B cell (primary cell): ENCODE results near the gene MORC2. TPM values are rescaled to one million over a fixed set of nuclear protein-coding genes. Genes with fewer than 3 reads are reported as not detected.

Source experiments
- ATAC-seq: fragments of 200-7000 bp; cut with Tn5 transposase; one replicate; pipeline ENCODE4 v1.10.0; 2021; ENCODE audit warnings: low read depth, mild to moderate bottlenecking, moderate number of reproducible peaks, moderate library complexity
- CTCF ChIA-PET: fragments of 350-600 bp; sonication (Branson Sonifier 250); formaldehyde crosslinking; loops from one replicate; lab custom pipeline; 2021; ENCODE audit warnings: antibody characterized with exemption, inconsistent platforms; lab: Charles Lee
- POLR2A ChIA-PET: fragments of 350-600 bp; sonication (Branson Sonifier 250); formaldehyde crosslinking; loops from one replicate; lab custom pipeline; 2021; ENCODE audit warnings: antibody characterized with exemption; lab: Charles Lee
- DNase-seq: peaks from one replicate; pipeline ENCODE4 v3.0.0; 2013
- H2AFZ ChIP-seq: 2 replicates; pipeline ENCODE4 v1.6.1; 2012; ENCODE audit warnings: mild to moderate bottlenecking, low read depth, low read length; ENCODE audit not compliant: insufficient read depth, poor library complexity, severe bottlenecking
- H3K27ac ChIP-seq, 2 donors: 1 replicate in 1 of 2; 2 replicates in 1 of 2; pipeline ENCODE4 v1.5.1; 2012 to 2013; ENCODE audit warnings: low read length in 2 of 2, mild to moderate bottlenecking in 2 of 2, moderate library complexity in 1 of 2
- H3K27me3 ChIP-seq, 4 experiments: fragments of 200-600 bp in 1 of 4; sonication (generic) in 1 of 4; replicated peaks in 1 of 4; 1 replicate in 2 of 4; 2 replicates in 2 of 4; pipeline versions ENCODE4 v1.6.1 to v1.7.0; 2013 to 2016; ENCODE audit warnings: low read length in 3 of 4, mild to moderate bottlenecking in 2 of 4, mixed read lengths in 1 of 4, moderate library complexity in 1 of 4; ENCODE audit not compliant: insufficient read depth in 4 of 4, control insufficient read depth in 3 of 4; ENCODE audit errors: control extremely low read depth in 1 of 4
- H3K36me3 ChIP-seq, 2 experiments: replicated peaks in 1 of 2; 1 replicate in 1 of 2; 2 replicates in 1 of 2; pipeline versions ENCODE4 v1.6.1 to v1.7.1; 2013; ENCODE audit warnings: low read length in 1 of 2; ENCODE audit not compliant: insufficient read depth in 2 of 2, control insufficient read depth in 1 of 2; ENCODE audit errors: control extremely low read depth in 1 of 2, extremely low read depth in 1 of 2
- H3K4me1 ChIP-seq, 2 donors: fragments of 200-600 bp in 1 of 2; sonication (generic) in 1 of 2; 1 replicate in 1 of 2; 2 replicates in 1 of 2; pipeline versions ENCODE4 v1.5.1 to v1.6.1; 2013 to 2017; ENCODE audit warnings: low read length in 2 of 2; ENCODE audit not compliant: control insufficient read depth in 2 of 2, insufficient read depth in 2 of 2
- H3K4me2 ChIP-seq: replicated peaks from 2 replicates; pipeline ENCODE3; 2012; ENCODE audit warnings: mild to moderate bottlenecking, low read depth, low read length; ENCODE audit not compliant: poor library complexity, severe bottlenecking
- H3K4me3 ChIP-seq, 5 experiments: fragments of 200-600 bp in 1 of 5; sonication (generic) in 1 of 5; 1 replicate in 3 of 5; 2 replicates in 2 of 5; pipeline versions ENCODE4 v1.5.1 to v1.7.0; 2011 to 2016; ENCODE audit warnings: low read length in 4 of 5, mild to moderate bottlenecking in 4 of 5, low read depth in 2 of 5, control low read depth in 1 of 5, moderate library complexity in 1 of 5; ENCODE audit not compliant: insufficient read depth in 1 of 5; ENCODE audit errors: control extremely low read depth in 1 of 5, extremely low read depth in 1 of 5
- H3K79me2 ChIP-seq: fragments of 200-600 bp; sonication (generic); one replicate; pipeline ENCODE4 v1.6.0; 2016; ENCODE audit warnings: low read length; ENCODE audit not compliant: control insufficient read depth, insufficient read depth
- H3K9ac ChIP-seq: fragments of 200-600 bp; sonication (generic); 2 replicates; pipeline ENCODE4 v1.6.1; 2017; ENCODE audit warnings: mild to moderate bottlenecking, low read length, moderate library complexity
- H3K9me3 ChIP-seq, 3 donors: one replicate each; pipeline versions ENCODE4 v1.6.1 to v1.7.1; 2013; ENCODE audit warnings: low read length in 2 of 3; ENCODE audit not compliant: control insufficient read depth in 2 of 3, insufficient read depth in 1 of 3; ENCODE audit errors: control extremely low read depth in 1 of 3
- H4K20me1 ChIP-seq: 2 replicates; pipeline ENCODE4 v1.6.0; 2012; ENCODE audit warnings: mild to moderate bottlenecking, low read length; ENCODE audit not compliant: insufficient read depth, control insufficient read depth, poor library complexity, severe bottlenecking
- H3K27ac Mint-ChIP-seq: one replicate; pipeline ENCODE4 v1.8.0; 2021; ENCODE audit warnings: mixed read lengths
- H3K27me3 Mint-ChIP-seq: one replicate; pipeline ENCODE4 v1.8.0; 2021; ENCODE audit warnings: mixed read lengths
- H3K4me1 Mint-ChIP-seq: one replicate; pipeline ENCODE4 v1.8.0; 2021; ENCODE audit warnings: mixed read lengths
- H3K4me3 Mint-ChIP-seq: one replicate; pipeline ENCODE4 v1.8.0; 2021; ENCODE audit warnings: mixed read lengths
- H3K9me3 Mint-ChIP-seq: one replicate; pipeline ENCODE4 v1.8.0; 2022; ENCODE audit warnings: mixed read lengths; ENCODE audit not compliant: insufficient read depth
- EZH2 ChIP-seq: IDR thresholded peaks from 2 replicates; pipeline ENCODE4 v1.6.1; 2012; ENCODE audit warnings: borderline replicate concordance, low read depth, mild to moderate bottlenecking, moderate library complexity, low read length; ENCODE audit not compliant: insufficient read depth, poor library complexity, severe bottlenecking
- WGBS: methylation state at CpG from one replicate; pipeline ENCODE4 v1.1.5; 2013; ENCODE audit warnings: missing lambda C conversion rate; ENCODE audit not compliant: insufficient coverage; 5-methylcytosine and 5-hydroxymethylcytosine counted together
- intact Hi-C: fragments of 100-400 bp; cut with micrococcal nuclease; formaldehyde crosslinking; loops from one replicate; pipeline ENCODE4 v1.10.0; 2022
- polyA plus RNA-seq: library from polyadenylated mRNA; depleted of rRNA; stranded (reverse); fragments of >200 nt; gene quantifications from 2 replicates; pipeline ENCODE4 v1.2.3, GENCODE V29; 2012
- total RNA-seq, 2 donors: library from RNA; stranded (reverse); fragments of 120-200 nt in 1 of 2; gene quantifications; 1 replicate in 1 of 2; 2 replicates in 1 of 2; pipeline versions ENCODE4 v1.2.3 to v1.2.4, GENCODE V29; 2013 to 2022
- TF ChIP-seq, protein P1 (sequence below): fragments of 200-600 bp; IDR thresholded peaks from one replicate; pipeline ENCODE4 v1.8.0; 2022; ENCODE audit warnings: antibody characterized with exemption, mild to moderate bottlenecking

The MORC2 gene
- total and polyA plus RNA-seq, 2 donors (not counting 1 experiment from before 2014, with no cell fraction given), result 10.1 to 25.0 TPM

DNA sequence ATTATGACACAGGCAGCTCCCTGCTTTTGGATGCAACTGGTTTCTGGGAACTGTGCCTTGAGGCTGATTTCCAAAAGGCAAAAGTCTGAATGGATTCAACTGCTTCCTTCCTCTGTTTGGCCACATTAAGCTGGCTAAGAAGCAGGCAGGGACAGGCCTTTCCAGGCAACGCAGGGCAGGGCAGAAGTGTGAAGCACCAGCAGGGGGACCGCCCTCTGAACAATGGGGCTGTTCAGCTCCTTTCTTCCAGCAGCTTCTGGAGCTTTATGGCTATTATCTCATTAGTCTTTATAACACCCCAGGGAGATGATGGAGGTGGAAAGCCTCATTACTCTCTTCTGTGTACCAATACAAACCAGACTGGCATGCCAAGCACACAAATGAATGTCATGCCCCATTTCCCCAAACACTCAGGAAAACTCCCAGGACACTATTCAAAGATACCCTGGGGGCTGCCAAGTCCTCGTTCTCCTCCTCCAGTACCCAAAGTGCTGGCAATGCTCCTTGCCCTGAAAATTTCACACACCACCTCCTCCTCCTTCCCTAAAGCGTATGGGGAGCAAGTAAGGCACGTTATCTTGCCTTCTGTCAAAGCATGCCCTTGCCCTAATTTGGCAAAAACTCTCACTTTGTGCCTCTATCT is 21.3 kb downstream of the MORC2 start:
- no peak overlapping the region for H2AFZ ChIP-seq
- WGBS, result 95% methylated on average over 5 of the region's 5 CpGs
- no peaks in the 10 kb centered on the region for H3K9me3 Mint-ChIP-seq
- H3K4me3 Mint-ChIP-seq, result no peak overlapping the region
- H3K4me1 ChIP-seq, result no peaks in the 10 kb centered on the region
- intact Hi-C loops, result loop anchor here (5.0 kb wide), 1 partner anchor 200 kb away; no protein-coding TSS in a partner anchor
- TF ChIP-seq, protein P1, sequence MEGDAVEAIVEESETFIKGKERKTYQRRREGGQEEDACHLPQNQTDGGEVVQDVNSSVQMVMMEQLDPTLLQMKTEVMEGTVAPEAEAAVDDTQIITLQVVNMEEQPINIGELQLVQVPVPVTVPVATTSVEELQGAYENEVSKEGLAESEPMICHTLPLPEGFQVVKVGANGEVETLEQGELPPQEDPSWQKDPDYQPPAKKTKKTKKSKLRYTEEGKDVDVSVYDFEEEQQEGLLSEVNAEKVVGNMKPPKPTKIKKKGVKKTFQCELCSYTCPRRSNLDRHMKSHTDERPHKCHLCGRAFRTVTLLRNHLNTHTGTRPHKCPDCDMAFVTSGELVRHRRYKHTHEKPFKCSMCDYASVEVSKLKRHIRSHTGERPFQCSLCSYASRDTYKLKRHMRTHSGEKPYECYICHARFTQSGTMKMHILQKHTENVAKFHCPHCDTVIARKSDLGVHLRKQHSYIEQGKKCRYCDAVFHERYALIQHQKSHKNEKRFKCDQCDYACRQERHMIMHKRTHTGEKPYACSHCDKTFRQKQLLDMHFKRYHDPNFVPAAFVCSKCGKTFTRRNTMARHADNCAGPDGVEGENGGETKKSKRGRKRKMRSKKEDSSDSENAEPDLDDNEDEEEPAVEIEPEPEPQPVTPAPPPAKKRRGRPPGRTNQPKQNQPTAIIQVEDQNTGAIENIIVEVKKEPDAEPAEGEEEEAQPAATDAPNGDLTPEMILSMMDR, result no peak
- no peak for TF ChIP-seq EZH2
- no peaks in the 10 kb centered on the region for H3K27me3 ChIP-seq
- H3K9ac ChIP-seq, result no peak overlapping the region
- ChIA-PET POLR2A (no interaction called here), CTCF (interaction anchor here (0.8 to 1.6 kb wide), 6 partner anchors 15 to 284 kb away, joined by 3 to 11 read pairs (median 3); partner anchors contain the start of gene MORC2)
- H3K79me2 ChIP-seq, result no peaks in the 10 kb centered on the region
- H4K20me1 ChIP-seq, result no peaks in the 10 kb centered on the region
- H3K36me3 ChIP-seq, result peaks cover 2 to 82% of the 10 kb centered on the region in 2 experiments
- H3K27me3 Mint-ChIP-seq, result no peaks in the 10 kb centered on the region
- no peak overlapping the region for H3K27ac Mint-ChIP-seq
- H3K4me3 ChIP-seq, result no peak overlapping the region
- DNase-seq (no peak), ATAC-seq (no peak)
- no peaks in the 10 kb centered on the region for H3K4me1 Mint-ChIP-seq
- no peaks in the 10 kb centered on the region for H3K9me3 ChIP-seq
- H3K4me2 ChIP-seq, result no peak overlapping the region
- H3K27ac ChIP-seq, result no peak overlapping the region

DNA sequence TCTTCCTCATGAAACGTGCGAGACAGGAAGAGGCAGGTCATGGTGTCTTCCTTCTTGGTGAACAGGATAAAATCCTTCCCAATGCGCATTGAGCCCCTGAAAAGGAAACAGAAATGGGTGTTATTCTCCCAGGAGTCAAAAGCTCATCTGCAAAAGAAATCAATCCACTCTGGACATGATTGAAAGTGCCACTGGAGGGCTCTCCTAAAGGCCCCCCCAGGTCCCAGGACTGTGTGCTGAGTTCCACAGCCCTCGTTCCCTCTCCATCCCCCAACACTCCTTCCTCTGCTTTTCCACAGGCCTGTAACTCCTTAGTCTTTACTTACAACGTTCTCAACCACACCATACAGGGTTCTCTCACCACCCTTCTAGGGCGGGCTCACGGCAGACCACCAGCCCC is 22.2 kb downstream of the MORC2 start:
- Histone ChIP-seq H3K27me3 (no peaks in the 10 kb centered on the region), H3K79me2 (no peaks in the 10 kb centered on the region), H3K27ac (no peak overlapping the region), H2AFZ (no peak overlapping the region), H3K4me3 (no peak overlapping the region), H3K4me2 (no peak overlapping the region), H3K9ac (no peak overlapping the region), H3K4me1 (no peaks in the 10 kb centered on the region), H4K20me1 (no peaks in the 10 kb centered on the region), H3K36me3 (peaks cover 2 to 88% of the 10 kb centered on the region in 2 experiments), H3K9me3 (no peaks in the 10 kb centered on the region)
- Mint-ChIP-seq H3K27ac (no peak overlapping the region), H3K9me3 (no peaks in the 10 kb centered on the region), H3K4me3 (no peak overlapping the region), H3K27me3 (no peaks in the 10 kb centered on the region), H3K4me1 (no peaks in the 10 kb centered on the region)
- ATAC-seq (no peak), DNase-seq (no peak)
- ChIA-PET CTCF (interaction anchor here (0.8 to 1.6 kb wide), 6 partner anchors 22 to 326 kb away, joined by 3 to 11 read pairs (median 4); partner anchors contain the start of gene MORC2), POLR2A (no interaction called here)
- intact Hi-C loops, result loop anchor here (5.0 kb wide), 1 partner anchor 201 kb away; no protein-coding TSS in a partner anchor
- TF ChIP-seq, protein P1, result no peak
- no peak for TF ChIP-seq EZH2
- WGBS, result 69% methylated on average over 4 of the region's 7 CpGs
